Stimulated activated CD8-positive, alpha-beta memory T cell treated with anti-CD3 and anti-CD28 coated beads, Interleukin-4, amount 100 ng/mL, for 24 hours (primary cell): ENCODE data around the gene UGT1A9.
"Not testable (repeated sequence)": the region's sequence is repeated elsewhere in the genome, so short reads cannot be mapped to it uniquely, and the experiment has no call there.

Source experiments
- DNase-seq: peaks from one replicate; pipeline ENCODE4 v3.0.0-alpha.2; 2020; ENCODE audit warnings: low read depth

UGT1A9 gene

GRCh38 chr2:233671290-233672161 is at the start of gene UGT1A9:
TSS of gene UGT1A9 (plus strand) at chr2:233671898. CDS start at chr2:233671935, 37 bp downstream.
- DNase-seq: no peak

GRCh38 chr2:233627331-233628025 is 44.2 kb upstream of the UGT1A9 start:
- DNase-seq: no peak

GRCh38 chr2:233636306-233636705 is 35.4 kb upstream of the UGT1A9 start, which contains the start of gene UGT1A10:
TSS of gene UGT1A10 (plus strand) at chr2:233636448. CDS start at chr2:233636523, 75 bp downstream.
- DNase-seq: not testable (repeated sequence)

GRCh38 chr2:233638836-233639235 is 32.9 kb upstream of the UGT1A9 start:
- no peak for DNase-seq

- no peak for DNase-seq
Observed at GRCh38 chr2:233639860-233640259, 31.8 kb upstream of the UGT1A9 start.

- no peak for DNase-seq
Observed at GRCh38 chr2:233643128-233643527, 28.6 kb upstream of the UGT1A9 start.

GRCh38 chr2:233646033-233646432 is 25.7 kb upstream of the UGT1A9 start:
- not testable (repeated sequence) for DNase-seq

GRCh38 chr2:233650981-233651380 is 20.7 kb upstream of the UGT1A9 start:
- DNase-seq: no peak

GRCh38 chr2:233651430-233651829 is 20.3 kb upstream of the UGT1A9 start:
- DNase-seq: no peak

GRCh38 chr2:233654501-233654900 is 17.2 kb upstream of the UGT1A9 start:
- DNase-seq: no peak

- no peak for DNase-seq
Observed at GRCh38 chr2:233655043-233655442, 16.7 kb upstream of the UGT1A9 start.

GRCh38 chr2:233655943-233656342 is 15.8 kb upstream of the UGT1A9 start:
- not testable (repeated sequence) for DNase-seq

- DNase-seq: no peak
Observed at GRCh38 chr2:233656443-233656842, 15.3 kb upstream of the UGT1A9 start.

GRCh38 chr2:233658610-233659009 is 13.1 kb upstream of the UGT1A9 start:
- DNase-seq: no peak

- no peak for DNase-seq
Observed at GRCh38 chr2:233663911-233664310, 7.8 kb upstream of the UGT1A9 start.

- DNase-seq: no peak
Observed at GRCh38 chr2:233668605-233669260, 3.0 kb upstream of the UGT1A9 start.

GRCh38 chr2:233672886-233673285 is 1.2 kb downstream of the UGT1A9 start:
- DNase-seq: no peak

- no peak for DNase-seq
Observed at GRCh38 chr2:233673896-233674295, 2.2 kb downstream of the UGT1A9 start.

GRCh38 chr2:233674314-233674713 is 2.6 kb downstream of the UGT1A9 start:
- no peak for DNase-seq

GRCh38 chr2:233674995-233675394 is 3.3 kb downstream of the UGT1A9 start:
- DNase-seq: no peak

- DNase-seq: no peak
Observed at GRCh38 chr2:233676046-233676445, 4.3 kb downstream of the UGT1A9 start.

GRCh38 chr2:233679196-233679595 is 7.5 kb downstream of the UGT1A9 start:
- DNase-seq: no peak
